Mucosa of stomach (tissue), 1 donor: ENCODE results near the gene PLA2G3.

Experiments
- H3K27me3 ChIP-seq: one replicate; pipeline ENCODE4 v1.7.0; 2013; ENCODE audit warnings: mild to moderate bottlenecking, low read length; ENCODE audit not compliant: control insufficient read depth, insufficient read depth
- H3K36me3 ChIP-seq: one replicate; pipeline ENCODE4 v1.7.0; 2013; ENCODE audit warnings: low read length; ENCODE audit not compliant: control insufficient read depth, insufficient read depth
- H3K4me1 ChIP-seq: one replicate; pipeline ENCODE4 v1.7.0; 2013; ENCODE audit warnings: mild to moderate bottlenecking, low read length; ENCODE audit not compliant: control insufficient read depth, insufficient read depth
- H3K4me3 ChIP-seq: one replicate; pipeline ENCODE4 v1.7.0; 2013; ENCODE audit warnings: low read length
- H3K9ac ChIP-seq: one replicate; pipeline ENCODE4 v1.7.0; 2013; ENCODE audit warnings: mild to moderate bottlenecking, low read length, moderate library complexity
- H3K9me3 ChIP-seq: one replicate; pipeline ENCODE4 v1.7.0; 2013; ENCODE audit warnings: mild to moderate bottlenecking, low read length, moderate library complexity; ENCODE audit not compliant: control insufficient read depth
- donor health status: Pancreatic carcinoma.

The PLA2G3 gene

DNA sequence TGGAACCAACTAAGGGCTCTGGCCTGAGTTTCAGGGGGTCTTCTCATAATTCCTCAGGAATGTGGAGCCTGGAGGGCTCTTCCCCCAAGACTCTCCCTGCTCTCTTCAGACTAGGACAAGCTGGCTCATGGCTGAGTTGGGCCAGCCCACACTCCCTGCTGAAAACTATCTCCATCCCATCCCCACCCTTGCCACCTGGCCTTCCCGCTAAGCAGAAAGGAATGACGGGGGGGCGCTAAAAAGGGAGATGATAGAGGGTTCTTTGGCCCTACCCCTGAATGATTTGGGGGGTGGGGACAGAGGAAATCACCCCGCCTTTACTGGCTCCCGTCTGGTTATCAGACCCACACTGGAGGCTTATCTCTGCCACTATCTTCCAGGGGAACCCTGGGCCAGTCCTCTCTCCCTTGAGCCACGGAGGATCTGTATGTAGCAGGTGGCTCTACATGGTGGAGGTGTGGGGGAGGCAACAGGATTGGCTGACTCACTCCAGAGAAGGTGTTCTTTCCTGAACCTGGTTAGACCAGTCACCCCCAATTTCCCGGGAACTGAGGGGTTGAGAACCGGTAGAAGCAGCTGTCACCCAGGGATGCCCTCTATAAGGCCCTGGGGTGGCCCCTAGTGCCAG lies 53.5 kb downstream of the PLA2G3 start:
- peaks cover 9% of the 10 kb centered on the region for H3K36me3 ChIP-seq
- peak overlapping the region; percentile 88 for H3K9ac ChIP-seq
- H3K9me3 ChIP-seq: no peaks in the 10 kb centered on the region
- no peaks in the 10 kb centered on the region for H3K27me3 ChIP-seq
- no peak overlapping the region for H3K4me3 ChIP-seq
- peaks cover 47% of the 10 kb centered on the region for H3K4me1 ChIP-seq

DNA sequence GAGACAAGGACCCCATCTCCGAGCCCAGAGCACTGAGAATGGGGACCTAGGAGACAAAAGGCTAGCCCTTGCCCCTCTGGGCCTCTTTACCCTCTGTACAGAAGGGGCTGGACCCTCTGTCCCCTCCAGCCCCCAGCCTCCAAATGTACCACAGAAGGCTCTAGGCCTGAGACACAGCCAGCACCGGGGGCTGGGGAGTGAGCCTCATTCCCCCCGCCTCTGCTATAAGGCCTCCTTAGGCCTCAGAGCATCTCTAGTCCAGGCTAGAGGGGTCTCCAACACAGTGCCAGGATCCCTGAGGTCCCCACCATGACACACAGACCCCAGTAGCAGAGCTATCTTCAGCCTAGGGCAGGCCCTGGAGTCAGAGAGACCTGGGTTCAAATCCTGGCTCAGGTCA lies 54.4 kb downstream of the PLA2G3 start:
- no peak overlapping the region for H3K4me3 ChIP-seq
- peak overlapping the region; percentile 88 for H3K9ac ChIP-seq
- H3K36me3 ChIP-seq: peaks cover 4% of the 10 kb centered on the region
- peaks cover 51% of the 10 kb centered on the region for H3K4me1 ChIP-seq
- H3K9me3 ChIP-seq: no peaks in the 10 kb centered on the region
- H3K27me3 ChIP-seq: no peaks in the 10 kb centered on the region

DNA sequence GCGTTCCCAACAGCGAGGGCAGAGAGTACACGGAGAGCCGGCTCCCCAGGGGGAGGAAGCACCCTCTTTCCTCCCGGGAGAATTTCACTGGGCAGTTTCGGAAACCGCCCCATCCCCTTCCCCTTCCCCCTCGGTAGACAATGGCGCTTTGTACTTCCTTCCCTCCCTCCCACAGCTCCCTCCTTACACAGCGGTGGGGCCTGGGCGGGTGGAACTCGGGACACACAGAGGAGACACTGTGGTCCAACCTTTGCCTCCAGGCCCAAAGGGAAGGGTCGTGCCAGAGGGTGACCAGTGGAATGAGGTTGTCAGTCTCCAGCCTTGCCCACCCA lies 54.8 kb downstream of the PLA2G3 start:
- H3K36me3 ChIP-seq: peaks cover 4% of the 10 kb centered on the region

DNA sequence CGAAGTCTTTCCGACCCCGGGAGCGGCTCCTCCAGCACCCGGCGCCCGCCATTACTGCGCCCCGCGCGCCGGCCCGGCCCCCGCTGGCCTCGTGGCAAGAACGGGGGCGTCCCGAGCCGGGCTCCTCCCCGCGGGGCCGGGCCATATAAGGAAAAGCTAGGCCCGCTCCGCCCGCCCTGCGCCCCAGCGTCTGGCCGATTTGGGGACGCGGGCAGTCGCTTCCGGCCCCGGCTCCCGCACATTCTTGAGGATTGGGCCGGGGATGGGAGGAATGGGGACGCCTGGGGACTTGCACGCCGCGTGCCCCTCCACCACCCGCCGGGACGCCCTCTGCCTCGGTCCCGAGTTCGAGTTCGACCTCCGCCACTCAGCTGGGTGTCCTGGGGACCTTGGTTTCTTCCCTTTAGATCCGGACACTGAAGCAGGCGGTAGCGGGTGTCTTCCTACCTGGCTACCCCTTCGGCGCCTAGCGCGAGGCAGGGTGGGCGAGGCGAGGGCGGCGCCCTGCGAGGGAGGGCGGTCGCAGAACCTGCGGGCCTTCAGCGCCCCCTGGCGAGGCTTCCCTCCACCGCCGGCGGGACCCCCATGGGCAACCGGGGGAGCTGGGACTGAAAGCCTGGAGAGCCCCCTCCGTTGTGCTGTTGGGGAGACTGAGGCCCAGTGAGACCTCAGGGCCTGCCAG lies 55.4 kb downstream of the PLA2G3 start:
- peaks cover 4% of the 10 kb centered on the region for H3K36me3 ChIP-seq
- peaks cover 51% of the 10 kb centered on the region for H3K4me1 ChIP-seq
- peak overlapping the region; percentile 78 for H3K4me3 ChIP-seq
- H3K9me3 ChIP-seq: no peaks in the 10 kb centered on the region
- peak overlapping the region; percentile 88 for H3K9ac ChIP-seq
- H3K27me3 ChIP-seq: no peaks in the 10 kb centered on the region

More for the DNA sequence above, 54.8 kb downstream of the PLA2G3 start:
- Histone ChIP-seq H3K4me3 (peak overlapping the region; percentile 78), H3K27me3 (no peaks in the 10 kb centered on the region), H3K9ac (peak overlapping the region; percentile 88), H3K4me1 (peaks cover 51% of the 10 kb centered on the region), H3K9me3 (no peaks in the 10 kb centered on the region)
